ENCODE measurements around the gene OTUD4.

DNA sequence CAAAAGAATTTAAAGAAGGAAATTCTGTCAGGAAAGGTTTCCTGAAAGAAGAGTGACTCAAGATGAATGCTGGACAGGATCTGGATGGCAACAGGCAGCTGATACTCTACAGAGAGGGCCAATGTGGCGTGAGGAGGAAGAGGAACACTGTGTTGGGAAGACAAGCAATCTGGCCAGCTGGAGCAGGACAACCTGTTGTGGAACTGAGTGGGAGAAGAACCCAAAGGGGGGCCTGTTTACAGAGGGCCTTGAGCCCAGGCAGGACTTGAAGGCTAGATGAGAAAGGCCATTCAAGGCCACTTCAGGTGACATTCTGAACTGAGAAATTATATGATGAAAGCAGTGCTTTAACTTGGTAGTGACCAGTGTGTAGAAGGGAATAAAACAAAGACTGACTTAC, 8.5 kb downstream of the OTUD4 start:
- no peak for TF ChIP-seq GABPA (IDR thresholded peaks at IDR 0.05; ENCODE audit: low read depth)
- TF ChIP-seq, protein P1, sequence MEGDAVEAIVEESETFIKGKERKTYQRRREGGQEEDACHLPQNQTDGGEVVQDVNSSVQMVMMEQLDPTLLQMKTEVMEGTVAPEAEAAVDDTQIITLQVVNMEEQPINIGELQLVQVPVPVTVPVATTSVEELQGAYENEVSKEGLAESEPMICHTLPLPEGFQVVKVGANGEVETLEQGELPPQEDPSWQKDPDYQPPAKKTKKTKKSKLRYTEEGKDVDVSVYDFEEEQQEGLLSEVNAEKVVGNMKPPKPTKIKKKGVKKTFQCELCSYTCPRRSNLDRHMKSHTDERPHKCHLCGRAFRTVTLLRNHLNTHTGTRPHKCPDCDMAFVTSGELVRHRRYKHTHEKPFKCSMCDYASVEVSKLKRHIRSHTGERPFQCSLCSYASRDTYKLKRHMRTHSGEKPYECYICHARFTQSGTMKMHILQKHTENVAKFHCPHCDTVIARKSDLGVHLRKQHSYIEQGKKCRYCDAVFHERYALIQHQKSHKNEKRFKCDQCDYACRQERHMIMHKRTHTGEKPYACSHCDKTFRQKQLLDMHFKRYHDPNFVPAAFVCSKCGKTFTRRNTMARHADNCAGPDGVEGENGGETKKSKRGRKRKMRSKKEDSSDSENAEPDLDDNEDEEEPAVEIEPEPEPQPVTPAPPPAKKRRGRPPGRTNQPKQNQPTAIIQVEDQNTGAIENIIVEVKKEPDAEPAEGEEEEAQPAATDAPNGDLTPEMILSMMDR (IDR thresholded peaks at IDR 0.05; ENCODE audit: insufficient read depth, low read length), result no peak

Measured in HL-60 (cell line).